Osteocyte (in vitro differentiated cells): ENCODE results near the gene KDM5A. TPM values are rescaled to one million over a fixed set of nuclear protein-coding genes. Genes with fewer than 3 reads are reported as not detected.
A peak's percentile ranks its signal among the peaks of the same experiment; 100 is the strongest.
"Not testable (repeated sequence)": the region's sequence is repeated elsewhere in the genome, so short reads cannot be mapped to it uniquely, and the experiment has no call there.

ENCODE experiments used
- DNase-seq: peaks from one replicate; pipeline ENCODE4 v3.0.0; 2021; ENCODE audit warnings: mixed read lengths; ENCODE audit not compliant: unreplicated experiment; ENCODE audit errors: extremely low spot score
- H3K27ac Mint-ChIP-seq: one replicate; pipeline ENCODE4 v1.8.0; 2021; ENCODE audit warnings: mild to moderate bottlenecking, mixed read lengths; ENCODE audit not compliant: unreplicated experiment
- H3K27me3 Mint-ChIP-seq: one replicate; pipeline ENCODE4 v1.8.0; 2021; ENCODE audit warnings: mixed read lengths; ENCODE audit not compliant: unreplicated experiment
- H3K36me3 Mint-ChIP-seq: one replicate; pipeline ENCODE4 v1.8.0; 2021; ENCODE audit warnings: mixed read lengths; ENCODE audit not compliant: unreplicated experiment
- H3K4me1 Mint-ChIP-seq: one replicate; pipeline ENCODE4 v1.8.0; 2021; ENCODE audit warnings: mixed read lengths; ENCODE audit not compliant: unreplicated experiment
- H3K4me3 Mint-ChIP-seq: one replicate; pipeline ENCODE4 v1.8.0; 2021; ENCODE audit warnings: mild to moderate bottlenecking, moderate library complexity, mixed read lengths; ENCODE audit not compliant: unreplicated experiment
- H3K9me3 Mint-ChIP-seq: one replicate; pipeline ENCODE4 v1.8.0; 2021; ENCODE audit warnings: mixed read lengths; ENCODE audit not compliant: unreplicated experiment
- long read RNA-seq: library from polyadenylated mRNA; unstranded; transcript quantifications from one replicate; pipeline ENCODE4 v2.0.0, GENCODE V29; 2021
- total RNA-seq: library from RNA; stranded (reverse); gene quantifications from 2 replicates; pipeline ENCODE4 v1.2.1, GENCODE V29; 2021
- TF ChIP-seq, protein P1 (sequence below): fragments of 200-600 bp; sonication (generic); IDR thresholded peaks from 2 replicates; pipeline ENCODE4 v1.5.0; 2021; ENCODE audit warnings: antibody characterized with exemption, mild to moderate bottlenecking, moderate library complexity

Gene KDM5A
- total RNA-seq = 77.3 and 81.1 TPM in 2 replicates
- long read RNA-seq, partial matches to known transcripts = 281 of 318 reads
- long read RNA-seq, other reads (novel, unspliced or antisense) = 37 of 318 reads

DNA sequence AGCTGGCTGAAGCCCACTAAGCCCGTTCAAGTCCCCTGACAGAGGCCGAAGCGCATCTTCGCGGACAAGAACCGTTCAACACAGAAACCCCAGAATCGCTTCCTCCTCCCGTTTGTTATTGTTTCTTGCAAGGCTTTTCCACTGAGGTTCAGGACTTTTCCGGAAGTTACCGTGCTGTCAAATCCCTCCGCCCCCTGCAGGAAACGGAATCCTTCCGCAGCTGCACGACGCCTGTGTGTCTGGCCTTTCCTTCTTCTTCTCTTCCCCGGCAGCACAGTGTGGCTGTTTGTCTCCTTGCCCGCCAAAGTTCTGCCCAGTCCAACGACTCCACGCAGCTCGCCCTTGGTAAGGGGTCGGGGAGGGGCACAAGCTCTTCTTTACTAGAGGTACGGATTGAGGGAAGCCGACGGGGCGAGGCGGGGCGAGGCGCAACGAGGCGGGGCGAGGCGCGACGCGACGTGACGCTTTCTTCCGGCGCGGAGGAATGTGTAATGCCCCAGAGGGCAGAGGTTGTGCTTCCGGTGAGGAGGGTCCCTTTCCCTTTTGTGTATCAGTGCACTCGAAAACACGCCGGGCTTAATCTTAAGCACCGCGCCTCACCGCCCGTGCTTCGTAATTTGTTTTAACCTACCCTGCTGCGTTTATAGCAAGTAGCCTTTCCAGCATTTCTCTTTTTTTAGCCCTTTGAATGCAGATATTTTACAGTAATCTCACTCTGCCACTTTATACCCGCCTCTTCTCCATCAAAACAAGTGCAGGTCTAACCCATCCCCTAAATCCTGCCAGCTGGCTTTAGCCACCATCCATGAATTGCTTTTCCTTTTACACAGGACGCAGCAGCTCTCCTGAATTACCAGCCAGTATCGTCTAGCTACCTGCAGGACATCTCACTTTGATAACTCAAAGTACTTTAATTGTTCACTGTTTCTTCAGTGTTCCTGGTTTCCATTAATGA lies at the start of gene KDM5A:
TSS of gene KDM5A (minus strand) at position 179 of the 955 bp plus-strand sequence. CDS start 229 bp downstream, outside the sequence.
- no peaks in the 10 kb centered on the region for H3K27me3 Mint-ChIP-seq
- peaks cover 34% of the 10 kb centered on the region for H3K4me1 Mint-ChIP-seq
- DNase-seq = peak; percentile 96
- TF ChIP-seq, protein P1, sequence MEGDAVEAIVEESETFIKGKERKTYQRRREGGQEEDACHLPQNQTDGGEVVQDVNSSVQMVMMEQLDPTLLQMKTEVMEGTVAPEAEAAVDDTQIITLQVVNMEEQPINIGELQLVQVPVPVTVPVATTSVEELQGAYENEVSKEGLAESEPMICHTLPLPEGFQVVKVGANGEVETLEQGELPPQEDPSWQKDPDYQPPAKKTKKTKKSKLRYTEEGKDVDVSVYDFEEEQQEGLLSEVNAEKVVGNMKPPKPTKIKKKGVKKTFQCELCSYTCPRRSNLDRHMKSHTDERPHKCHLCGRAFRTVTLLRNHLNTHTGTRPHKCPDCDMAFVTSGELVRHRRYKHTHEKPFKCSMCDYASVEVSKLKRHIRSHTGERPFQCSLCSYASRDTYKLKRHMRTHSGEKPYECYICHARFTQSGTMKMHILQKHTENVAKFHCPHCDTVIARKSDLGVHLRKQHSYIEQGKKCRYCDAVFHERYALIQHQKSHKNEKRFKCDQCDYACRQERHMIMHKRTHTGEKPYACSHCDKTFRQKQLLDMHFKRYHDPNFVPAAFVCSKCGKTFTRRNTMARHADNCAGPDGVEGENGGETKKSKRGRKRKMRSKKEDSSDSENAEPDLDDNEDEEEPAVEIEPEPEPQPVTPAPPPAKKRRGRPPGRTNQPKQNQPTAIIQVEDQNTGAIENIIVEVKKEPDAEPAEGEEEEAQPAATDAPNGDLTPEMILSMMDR = no peak
- H3K36me3 Mint-ChIP-seq = peaks cover 9% of the 10 kb centered on the region
- peak within 1 kb of the TSS; percentile 99 for H3K27ac Mint-ChIP-seq
- no peaks in the 10 kb centered on the region for H3K9me3 Mint-ChIP-seq
- H3K4me3 Mint-ChIP-seq = peak within 1 kb of the TSS; percentile 96

DNA sequence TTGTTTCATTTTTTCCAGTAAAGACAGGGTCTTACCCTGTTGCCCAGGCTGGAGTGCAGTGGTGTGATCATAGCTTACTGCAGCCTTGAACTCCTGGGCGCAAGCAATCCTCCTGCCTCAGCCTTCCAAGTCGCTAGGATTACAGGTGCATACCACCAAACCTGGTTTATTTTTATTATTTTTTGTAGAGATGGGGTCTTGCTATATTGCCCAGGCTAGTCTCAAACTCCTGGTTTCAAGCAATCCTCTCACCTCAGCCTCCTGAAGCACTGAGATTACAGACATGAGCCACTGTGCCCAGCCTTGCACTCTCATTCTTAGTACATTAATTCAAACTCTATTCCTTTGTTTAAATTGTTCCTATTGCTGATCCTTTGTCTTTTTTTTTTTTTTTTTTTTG lies 46.6 kb upstream of the KDM5A start:
- H3K4me1 Mint-ChIP-seq, H3K9me3 Mint-ChIP-seq, H3K4me3 Mint-ChIP-seq, DNase-seq, H3K27ac Mint-ChIP-seq, H3K27me3 Mint-ChIP-seq: not testable (repeated sequence)
- H3K36me3 Mint-ChIP-seq = peaks cover 32% of the 10 kb centered on the region

DNA sequence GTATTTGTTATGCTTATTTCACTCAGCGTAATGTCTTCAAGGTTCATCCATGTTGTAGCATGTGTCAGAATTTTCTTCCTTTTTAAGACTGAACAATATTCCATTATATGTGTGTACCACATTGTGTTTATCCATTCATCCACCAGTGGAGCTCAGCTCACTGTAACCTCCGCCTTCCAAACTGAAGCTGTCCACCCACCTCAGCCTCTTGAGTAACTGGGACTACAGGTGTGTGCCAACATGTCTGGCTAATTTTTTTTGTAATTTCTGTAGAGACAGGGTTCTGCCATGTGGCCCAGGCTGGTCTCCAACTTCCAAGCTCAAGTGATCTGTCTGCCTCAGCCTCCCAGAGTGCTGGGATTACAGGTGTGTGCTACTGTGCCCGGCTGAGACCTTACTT lies 33.4 kb upstream of the KDM5A start:
- Mint-ChIP-seq H3K4me3 (no peak overlapping the region), H3K9me3 (no peaks in the 10 kb centered on the region), H3K27ac (no peak overlapping the region), H3K27me3 (no peaks in the 10 kb centered on the region), H3K36me3 (peaks cover 13% of the 10 kb centered on the region), H3K4me1 (no peaks in the 10 kb centered on the region)
- no peak for DNase-seq
- TF ChIP-seq, protein P1 = no peak

DNA sequence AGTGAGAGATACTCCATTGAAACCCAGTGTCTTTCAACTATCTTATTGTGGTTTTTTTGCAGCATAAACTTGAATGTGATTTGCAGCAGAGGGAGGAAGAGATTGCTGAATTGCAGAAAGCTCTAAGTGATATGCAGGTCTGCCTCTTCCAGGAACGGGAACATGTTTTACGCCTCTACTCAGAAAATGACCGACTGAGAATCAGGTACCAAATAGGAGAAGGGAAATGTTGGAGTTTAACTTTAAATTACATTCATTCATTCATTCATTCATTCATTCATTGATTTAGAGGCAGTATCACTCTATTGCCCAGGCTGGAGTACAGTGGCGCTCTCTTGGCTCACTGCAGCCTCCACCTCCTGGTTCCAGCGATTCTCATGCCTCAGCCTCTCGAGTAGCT lies 29.3 kb upstream of the KDM5A start:
- TF ChIP-seq, protein P1 = no peak
- Mint-ChIP-seq H3K36me3 (peaks cover 24% of the 10 kb centered on the region), H3K9me3 (no peaks in the 10 kb centered on the region), H3K27me3 (no peaks in the 10 kb centered on the region), H3K27ac (no peak overlapping the region), H3K4me3 (no peak overlapping the region), H3K4me1 (no peaks in the 10 kb centered on the region)
- no peak for DNase-seq

DNA sequence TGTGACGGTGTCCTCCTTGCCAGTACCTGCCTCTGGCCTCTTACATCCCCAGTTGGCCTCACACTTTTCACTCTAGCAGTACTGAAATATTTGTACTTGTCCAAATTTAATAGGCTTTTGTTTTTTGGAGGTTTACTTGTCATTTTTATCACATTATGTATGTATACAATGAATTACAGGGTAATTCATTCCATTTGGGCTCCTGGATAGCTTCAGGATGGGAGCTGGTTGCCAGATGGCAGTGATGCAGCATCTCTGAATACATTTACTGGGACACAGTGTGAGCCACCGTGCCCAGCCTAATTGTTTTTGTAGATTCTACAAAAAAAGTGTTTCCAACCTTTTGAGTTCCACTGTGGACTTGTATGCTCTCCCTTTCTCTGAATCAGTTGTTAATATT lies 25.7 kb upstream of the KDM5A start:
- H3K36me3 Mint-ChIP-seq = peaks cover 31% of the 10 kb centered on the region
- H3K9me3 Mint-ChIP-seq = no peaks in the 10 kb centered on the region
- no peaks in the 10 kb centered on the region for H3K27me3 Mint-ChIP-seq
- H3K4me1 Mint-ChIP-seq = no peaks in the 10 kb centered on the region
- no peak overlapping the region for H3K4me3 Mint-ChIP-seq
- TF ChIP-seq, protein P1 = no peak
- H3K27ac Mint-ChIP-seq = no peak overlapping the region
- DNase-seq = no peak
